ENCODE data around the gene HIRIP3. TPM values are rescaled to one million over a fixed set of nuclear protein-coding genes. Genes with fewer than 3 reads are reported as not detected.

HIRIP3 gene
- total and polyA plus RNA-seq, 2 of the 13 experiments (the other 11 are each of a cell fraction or from before 2014, with no cell fraction given): 12.6 to 17.2 TPM

- Histone ChIP-seq H3K27ac (ENCODE audit: extremely low read length, insufficient read depth, low read length) (peak overlapping the region; percentile 58), H3K36me3 (replicated peaks in 1 of 2; ENCODE audit: control insufficient read depth in 1 of 2, insufficient read depth in 2 of 2, low read length in 2 of 2) (peaks cover 9 to 16% of the 10 kb centered on the region in 2 experiments; a peak in 4 of 5 replicates), H3K4me3 (replicated peaks in 1 of 3; ENCODE audit: insufficient read depth in 1 of 3, low read depth in 2 of 3, low read length in 3 of 3) (peak overlapping the region; percentile 92 to 95 (median 94)), H4K20me1 (ENCODE audit: insufficient read depth, low read length) (no peaks in the 10 kb centered on the region), H3K79me2 (ENCODE audit: insufficient read depth, low read length) (peaks cover 9% of the 10 kb centered on the region), H2AFZ (ENCODE audit: low read length) (peak overlapping the region; percentile 7), H3K4me2 (ENCODE audit: low read depth, low read length) (peak overlapping the region; percentile 96), H3K27me3 (ENCODE audit: control insufficient read depth in 1 of 2, insufficient read depth in 2 of 2, low read length in 2 of 2) (peaks cover 0 to 5% of the 10 kb centered on the region in 2 experiments; a peak in 1 of 5 replicates), H3K9me3 (ENCODE audit: low read length) (no peaks in the 10 kb centered on the region), H3K9ac (ENCODE audit: insufficient read depth, low read depth, low read length) (peak overlapping the region; percentile 85), H3K4me1 (ENCODE audit: insufficient read depth, low read length) (peaks cover 24% of the 10 kb centered on the region)
- DNase-seq (ENCODE audit: low spot score) (no peak), FAIRE-seq (no peak), ATAC-seq (peak; percentile 2)
- intact Hi-C loops (cut with micrococcal nuclease; ENCODE audit: unreplicated experiment) (loop anchor here (5.0 kb wide), 1 partner anchor 35 kb away; the partner anchor contains the start of gene TMEM219), in situ Hi-C loops (cut with HindIII; ENCODE audit: extremely low pct_ligation_motif_present, low pct_unique_long_range_greater_than_20kb) (no loop called here)
- 29% methylated on average over 9 of the region's 9 CpGs for WGBS (ENCODE audit: low lambda C conversion rate)
- BruUV-seq (replicated peaks): no TSS peak
- ChIA-PET CTCF (ENCODE audit: low intra/inter-chr PET ratio, low total read pairs) (no interaction called here), POLR2A (interaction anchor here (0.7 to 2.4 kb wide), 3 partner anchors 23 to 813 kb away, joined by 3 to 16 read pairs (median 3); partner anchors contain the start of gene TAOK2)
- TF ChIP-seq ZNF75D (CRISPR knock-in tag; IDR thresholded peaks at IDR 0.05; ENCODE audit: borderline replicate concordance) (no peak), ZMYM3 (CRISPR knock-in tag; IDR thresholded peaks at IDR 0.05) (peak; percentile 30; the same call in 1 of the 2 replicates), GTF3A (CRISPR knock-in tag; conservative IDR thresholded peaks at IDR 0.05) (no peak), ZNF3 (CRISPR knock-in tag; IDR thresholded peaks at IDR 0.05) (peak; percentile 51), ZNF276 (CRISPR knock-in tag; IDR thresholded peaks at IDR 0.05; ENCODE audit: low read depth) (no peak), ZNF143 (CRISPR knock-in tag; IDR thresholded peaks at IDR 0.05) (no peak), KDM1A (CRISPR knock-in tag; IDR thresholded peaks at IDR 0.05) (0 out of 2 replicates have a peak, but pooled peaks have one; percentile 13), FOXC1 (CRISPR knock-in tag; IDR thresholded peaks at IDR 0.05; ENCODE audit: borderline replicate concordance) (no peak), ZHX2 (IDR thresholded peaks at IDR 0.05; ENCODE audit: low read depth) (0 out of 2 replicates have a peak, but pooled peaks have one; percentile 6), ZHX2 (CRISPR knock-in tag; IDR thresholded peaks at IDR 0.05; ENCODE audit: borderline replicate concordance) (no peak), IKZF4 (CRISPR knock-in tag; IDR thresholded peaks at IDR 0.05; ENCODE audit: borderline replicate concordance, low read depth, not compliant biosample characterization) (no peak), BCLAF1 (IDR thresholded peaks at IDR 0.05) (no peak), RFX1 (IDR thresholded peaks at IDR 0.05) (no peak), NFIC (IDR thresholded peaks at IDR 0.05; ENCODE audit: low read length) (no peak)
Observed at GRCh38 chr16:29996766-29997250, 1.4 kb upstream of the HIRIP3 start.

Data from HepG2 (cell line).